Ishikawa (cell line): ENCODE data around the gene SGO1.

Experiments used
- CEBPB ChIP-seq: IDR thresholded peaks from 2 replicates; pipeline ENCODE4 v1.6.1; 2012
- CREB1 ChIP-seq: IDR thresholded peaks from 2 replicates; pipeline ENCODE4 v1.6.1; 2012; ENCODE audit warnings: low read depth
- EGR1 ChIP-seq: IDR thresholded peaks from 2 replicates; pipeline ENCODE4 v1.6.1; 2012
- EP300 ChIP-seq: IDR thresholded peaks from 2 replicates; pipeline ENCODE4 v1.6.1; 2012; ENCODE audit warnings: borderline replicate concordance
- FOXM1 ChIP-seq: IDR thresholded peaks from 2 replicates; pipeline ENCODE4 v1.6.1; 2012; ENCODE audit warnings: low read depth, borderline replicate concordance
- MAX ChIP-seq: IDR thresholded peaks from 2 replicates; pipeline ENCODE4 v1.6.1; 2012
- NFIC ChIP-seq: IDR thresholded peaks from 2 replicates; pipeline ENCODE4 v1.6.1; 2012
- RAD21 ChIP-seq: IDR thresholded peaks from 2 replicates; pipeline ENCODE4 v1.6.1; 2012; ENCODE audit warnings: low read depth
- TAF1 ChIP-seq: IDR thresholded peaks from 2 replicates; pipeline ENCODE4 v1.6.1; 2012; ENCODE audit warnings: low read depth, mild to moderate bottlenecking
- TCF12 ChIP-seq: IDR thresholded peaks from 2 replicates; pipeline ENCODE4 v1.6.1; 2012; ENCODE audit warnings: low read depth
- TEAD4 ChIP-seq: IDR thresholded peaks from 2 replicates; pipeline ENCODE4 v1.6.1; 2012
- YY1 ChIP-seq: IDR thresholded peaks from 2 replicates; pipeline ENCODE4 v1.6.1; 2012; ENCODE audit warnings: low read depth
- ZBTB7A ChIP-seq: IDR thresholded peaks from 2 replicates; pipeline ENCODE4 v1.6.1; 2012; ENCODE audit warnings: low read depth
- TF ChIP-seq, protein P1 (sequence below): IDR thresholded peaks from 2 replicates; pipeline ENCODE4 v1.6.1; 2012
- TF ChIP-seq, protein P2 (sequence below): IDR thresholded peaks from 2 replicates; pipeline ENCODE4 v1.6.1; 2012; ENCODE audit warnings: low read depth, mild to moderate bottlenecking

SGO1 gene

GRCh38 chr3:20123131-20123652 lies 62.8 kb downstream of the SGO1 start:
- TF ChIP-seq, protein P1, sequence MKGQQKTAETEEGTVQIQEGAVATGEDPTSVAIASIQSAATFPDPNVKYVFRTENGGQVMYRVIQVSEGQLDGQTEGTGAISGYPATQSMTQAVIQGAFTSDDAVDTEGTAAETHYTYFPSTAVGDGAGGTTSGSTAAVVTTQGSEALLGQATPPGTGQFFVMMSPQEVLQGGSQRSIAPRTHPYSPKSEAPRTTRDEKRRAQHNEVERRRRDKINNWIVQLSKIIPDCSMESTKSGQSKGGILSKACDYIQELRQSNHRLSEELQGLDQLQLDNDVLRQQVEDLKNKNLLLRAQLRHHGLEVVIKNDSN = no peak
- TF ChIP-seq RAD21 (no peak), NFIC (no peak), EP300 (no peak), TCF12 (no peak), ZBTB7A (no peak), FOXM1 (no peak), TEAD4 (no peak), CEBPB (no peak), MAX (no peak), YY1 (no peak), TAF1 (no peak), CREB1 (no peak), EGR1 (no peak)
- TF ChIP-seq, protein P2, sequence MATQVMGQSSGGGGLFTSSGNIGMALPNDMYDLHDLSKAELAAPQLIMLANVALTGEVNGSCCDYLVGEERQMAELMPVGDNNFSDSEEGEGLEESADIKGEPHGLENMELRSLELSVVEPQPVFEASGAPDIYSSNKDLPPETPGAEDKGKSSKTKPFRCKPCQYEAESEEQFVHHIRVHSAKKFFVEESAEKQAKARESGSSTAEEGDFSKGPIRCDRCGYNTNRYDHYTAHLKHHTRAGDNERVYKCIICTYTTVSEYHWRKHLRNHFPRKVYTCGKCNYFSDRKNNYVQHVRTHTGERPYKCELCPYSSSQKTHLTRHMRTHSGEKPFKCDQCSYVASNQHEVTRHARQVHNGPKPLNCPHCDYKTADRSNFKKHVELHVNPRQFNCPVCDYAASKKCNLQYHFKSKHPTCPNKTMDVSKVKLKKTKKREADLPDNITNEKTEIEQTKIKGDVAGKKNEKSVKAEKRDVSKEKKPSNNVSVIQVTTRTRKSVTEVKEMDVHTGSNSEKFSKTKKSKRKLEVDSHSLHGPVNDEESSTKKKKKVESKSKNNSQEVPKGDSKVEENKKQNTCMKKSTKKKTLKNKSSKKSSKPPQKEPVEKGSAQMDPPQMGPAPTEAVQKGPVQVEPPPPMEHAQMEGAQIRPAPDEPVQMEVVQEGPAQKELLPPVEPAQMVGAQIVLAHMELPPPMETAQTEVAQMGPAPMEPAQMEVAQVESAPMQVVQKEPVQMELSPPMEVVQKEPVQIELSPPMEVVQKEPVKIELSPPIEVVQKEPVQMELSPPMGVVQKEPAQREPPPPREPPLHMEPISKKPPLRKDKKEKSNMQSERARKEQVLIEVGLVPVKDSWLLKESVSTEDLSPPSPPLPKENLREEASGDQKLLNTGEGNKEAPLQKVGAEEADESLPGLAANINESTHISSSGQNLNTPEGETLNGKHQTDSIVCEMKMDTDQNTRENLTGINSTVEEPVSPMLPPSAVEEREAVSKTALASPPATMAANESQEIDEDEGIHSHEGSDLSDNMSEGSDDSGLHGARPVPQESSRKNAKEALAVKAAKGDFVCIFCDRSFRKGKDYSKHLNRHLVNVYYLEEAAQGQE = no peak

DNA sequence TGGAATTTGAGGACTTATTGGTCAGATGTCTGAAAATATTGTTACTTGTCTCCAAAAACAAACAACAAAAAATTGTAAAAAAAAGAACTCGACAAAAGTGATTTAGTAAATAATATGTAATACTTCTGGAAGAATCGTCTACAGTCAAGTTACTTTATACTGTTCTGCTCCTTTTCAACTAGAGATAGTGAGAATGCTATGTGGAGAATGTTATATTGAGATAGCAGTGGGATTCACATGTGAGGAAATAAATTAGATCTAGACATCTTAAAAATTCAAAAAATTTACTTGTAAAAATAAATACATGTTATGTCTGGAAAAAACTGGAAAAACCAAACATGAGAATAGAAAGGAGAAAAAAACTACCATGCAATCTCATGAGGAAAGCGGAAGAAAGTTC lies 64.9 kb downstream of the SGO1 start:
- no peak for TF ChIP-seq TEAD4
- TF ChIP-seq RAD21 = no peak
- TF ChIP-seq ZBTB7A = no peak
- no peak for TF ChIP-seq EGR1
- no peak for TF ChIP-seq MAX
- no peak for TF ChIP-seq NFIC
- TF ChIP-seq YY1 = no peak
- TF ChIP-seq TCF12 = no peak
- no peak for TF ChIP-seq CREB1
